ENCODE measurements around the gene KIAA1217. TPM values are rescaled to one million over a fixed set of nuclear protein-coding genes. Genes with fewer than 3 reads are reported as not detected.

KIAA1217 gene
- total RNA-seq, 1 donor from 2014 or later: 13.0 TPM

DNA sequence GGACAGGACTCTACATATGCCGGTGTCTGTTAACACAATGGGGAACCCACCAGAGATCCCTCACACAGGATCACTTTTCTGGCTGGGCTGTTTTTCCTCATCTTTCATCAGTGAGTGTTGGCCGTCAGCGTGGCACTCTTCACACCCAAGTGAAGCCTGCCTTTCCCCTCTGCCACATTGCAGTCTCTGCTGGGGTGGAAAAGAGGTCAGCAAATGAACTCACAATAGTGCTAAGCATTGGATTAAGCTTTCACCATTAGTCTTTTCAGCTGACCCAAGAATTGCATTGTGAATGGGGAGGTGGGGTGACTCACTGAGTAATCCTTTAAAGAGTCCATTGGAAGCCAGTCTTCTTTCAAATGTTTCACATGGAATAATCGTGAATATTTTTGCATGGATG lies 143.0 kb downstream of the KIAA1217 start:
- Histone ChIP-seq H3K27me3 (no peaks in the 10 kb centered on the region), H3K36me3 (no peaks in the 10 kb centered on the region), H3K4me1 (peaks cover 0 to 4% of the 10 kb centered on the region in 2 donors), H3K9me3 (no peaks in the 10 kb centered on the region), H3K4me3 (no peak overlapping the region), H3K27ac (no peak overlapping the region)
- intact Hi-C loops (cut with DNase I): no loop called here
- DNase-seq (ENCODE audit: low spot score in 2 of 2): no peak
- no peak for TF ChIP-seq CTCF (IDR thresholded peaks at IDR 0.05)

GRCh38 chr10:24352399-24352798 lies 143.5 kb downstream of the KIAA1217 start:
- H3K4me3 ChIP-seq: no peak overlapping the region
- no peak for DNase-seq (ENCODE audit: low spot score in 2 of 2)
- intact Hi-C loops (cut with DNase I): no loop called here
- no peaks in the 10 kb centered on the region for H3K9me3 ChIP-seq
- TF ChIP-seq CTCF (IDR thresholded peaks at IDR 0.05): no peak
- H3K27ac ChIP-seq: no peak overlapping the region
- no peaks in the 10 kb centered on the region for H3K27me3 ChIP-seq
- H3K4me1 ChIP-seq: peaks cover 0 to 6% of the 10 kb centered on the region in 2 donors
- H3K36me3 ChIP-seq: no peaks in the 10 kb centered on the region

DNA sequence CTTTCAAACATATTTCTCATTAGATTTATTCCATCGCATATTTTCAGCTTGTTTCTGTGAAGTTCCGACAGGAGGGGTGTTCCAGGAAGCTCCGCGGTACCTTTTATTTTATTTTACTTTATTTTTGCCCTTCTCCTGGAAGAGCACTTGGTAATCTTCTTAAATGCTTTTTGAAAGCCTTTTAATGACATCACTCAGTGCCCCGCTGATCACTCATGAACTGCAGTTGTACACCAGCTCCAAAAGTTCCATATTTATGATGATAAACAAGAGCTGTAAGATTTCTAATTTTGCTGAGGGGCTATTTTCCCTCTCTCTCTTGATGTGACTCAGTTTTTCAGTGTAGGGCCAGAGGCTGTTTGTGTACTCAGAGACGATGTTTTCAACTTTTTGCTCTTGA lies 144.4 kb downstream of the KIAA1217 start:
- H3K4me3 ChIP-seq: no peak overlapping the region
- intact Hi-C loops (cut with DNase I): no loop called here
- no peak overlapping the region for H3K27ac ChIP-seq
- no peak for DNase-seq (ENCODE audit: low spot score in 2 of 2)
- H3K4me1 ChIP-seq: peaks cover 0 to 6% of the 10 kb centered on the region in 2 donors
- no peak for TF ChIP-seq CTCF (IDR thresholded peaks at IDR 0.05)
- H3K36me3 ChIP-seq: no peaks in the 10 kb centered on the region
- no peaks in the 10 kb centered on the region for H3K9me3 ChIP-seq
- no peaks in the 10 kb centered on the region for H3K27me3 ChIP-seq

DNA sequence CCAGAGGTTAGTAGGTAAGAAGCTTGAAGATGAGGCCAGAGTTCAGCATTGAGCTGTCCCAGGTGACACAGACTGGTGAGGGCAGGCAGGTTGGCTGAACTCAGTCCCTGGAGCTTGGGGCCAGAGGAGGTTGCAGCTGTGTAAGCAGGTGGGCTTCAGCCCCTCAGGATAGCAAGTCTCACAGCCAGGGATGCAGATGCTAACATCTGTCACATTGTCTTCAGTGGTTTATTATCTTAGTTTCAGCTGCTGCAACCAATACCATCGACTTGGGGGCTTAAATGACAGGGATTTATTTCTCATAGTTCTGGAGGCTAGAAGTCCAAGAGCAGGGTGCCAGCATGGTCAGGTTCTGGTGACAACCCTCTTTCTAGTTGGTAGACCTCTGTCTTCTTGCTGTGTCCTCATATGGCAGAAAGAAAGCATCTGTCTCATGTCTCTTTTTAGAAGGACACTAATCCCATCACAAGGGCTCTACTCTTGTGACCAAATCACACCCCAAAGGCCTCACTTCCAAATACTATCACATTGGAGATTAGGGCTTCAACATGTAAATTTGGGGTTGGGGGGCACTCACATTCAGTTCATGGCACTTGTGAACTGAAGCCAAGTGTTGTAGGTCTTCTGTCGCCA lies 146.2 kb downstream of the KIAA1217 start:
- no peaks in the 10 kb centered on the region for H3K27me3 ChIP-seq
- no peaks in the 10 kb centered on the region for H3K9me3 ChIP-seq
- H3K4me1 ChIP-seq: peaks cover 0 to 2% of the 10 kb centered on the region in 2 donors
- no peaks in the 10 kb centered on the region for H3K36me3 ChIP-seq
- no peak for DNase-seq (ENCODE audit: low spot score in 2 of 2)
- TF ChIP-seq CTCF (IDR thresholded peaks at IDR 0.05): no peak
- intact Hi-C loops (cut with DNase I): no loop called here
- H3K27ac ChIP-seq: no peak overlapping the region
- no peak overlapping the region for H3K4me3 ChIP-seq

DNA sequence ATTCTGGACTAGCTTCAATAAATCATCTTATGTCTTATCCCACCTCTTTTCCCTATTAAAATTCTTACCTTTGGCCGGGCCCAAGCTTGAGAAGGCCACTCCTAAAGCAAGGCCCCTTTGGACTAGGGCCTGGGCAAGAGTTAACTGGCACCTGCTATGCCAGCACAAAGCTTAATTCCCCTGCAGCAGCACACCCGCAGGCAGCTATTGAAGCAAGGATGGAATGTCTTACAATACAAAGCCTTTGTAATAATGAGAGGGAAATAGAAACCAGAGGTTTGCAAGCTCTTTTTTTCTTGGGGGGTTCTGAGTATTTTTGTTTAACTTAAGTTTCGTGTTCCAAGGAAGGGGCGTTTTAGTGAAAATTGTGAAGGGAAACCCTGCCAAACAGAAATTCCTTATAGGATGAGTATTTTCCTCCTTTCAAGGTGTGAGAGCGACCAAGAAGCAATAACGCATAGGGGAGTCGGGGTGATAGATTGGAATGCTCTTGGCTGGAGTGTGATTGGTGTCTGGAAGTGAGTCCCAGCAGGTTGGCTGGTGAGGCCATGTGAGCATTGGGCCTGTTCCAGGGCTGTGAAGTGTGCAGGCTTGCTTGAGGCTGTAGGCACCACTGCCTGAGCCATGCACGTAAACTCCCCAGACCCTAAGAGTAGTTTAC lies 148.5 kb downstream of the KIAA1217 start:
- no peak for DNase-seq (ENCODE audit: low spot score in 2 of 2)
- no peak overlapping the region for H3K27ac ChIP-seq
- no peaks in the 10 kb centered on the region for H3K9me3 ChIP-seq
- no peak for TF ChIP-seq CTCF (IDR thresholded peaks at IDR 0.05)
- intact Hi-C loops (cut with DNase I): no loop called here
- no peaks in the 10 kb centered on the region for H3K27me3 ChIP-seq
- peaks cover 0 to 2% of the 10 kb centered on the region in 2 donors for H3K4me1 ChIP-seq
- H3K36me3 ChIP-seq: no peaks in the 10 kb centered on the region
- no peak overlapping the region for H3K4me3 ChIP-seq
